GM21423 (cell line): ENCODE data around the gene ARHGAP10.
"Not testable (repeated sequence)": the region's sequence is repeated elsewhere in the genome, so short reads cannot be mapped to it uniquely, and the experiment has no call there.

Source experiments
- ATAC-seq: cut with Tn5 transposase; IDR thresholded peaks from one replicate; pipeline ENCODE4 v1.9.1; 2021; ENCODE audit warnings: mild to moderate bottlenecking, moderate library complexity; ENCODE audit not compliant: unreplicated experiment

Gene ARHGAP10

GRCh38 chr4:147975933-147976928 lies 244.3 kb downstream of the ARHGAP10 start:
- ATAC-seq, result no peak

GRCh38 chr4:147980586-147980985 lies 248.7 kb downstream of the ARHGAP10 start:
- no peak for ATAC-seq

GRCh38 chr4:147981305-147981704 lies 249.4 kb downstream of the ARHGAP10 start:
- ATAC-seq, result peak; percentile 78

- no peak for ATAC-seq
These were observed 252.3 kb downstream of the ARHGAP10 start for GRCh38 chr4:147984065-147984777.

GRCh38 chr4:147984778-147985138 lies 252.9 kb downstream of the ARHGAP10 start:
- ATAC-seq, result no peak

- no peak for ATAC-seq
These were observed 253.5 kb downstream of the ARHGAP10 start for GRCh38 chr4:147985376-147985775.

- ATAC-seq, result peak; percentile 65
These were observed 255.4 kb downstream of the ARHGAP10 start for GRCh38 chr4:147987252-147987651.

- ATAC-seq, result no peak
These were observed 259.8 kb downstream of the ARHGAP10 start for GRCh38 chr4:147991543-147992283.

- no peak for ATAC-seq
These were observed 262.2 kb downstream of the ARHGAP10 start for GRCh38 chr4:147994076-147994475.

- no peak for ATAC-seq
These were observed 262.9 kb downstream of the ARHGAP10 start for GRCh38 chr4:147994491-147995385.

- ATAC-seq, result no peak
These were observed 265.0 kb downstream of the ARHGAP10 start for GRCh38 chr4:147996859-147997258.

GRCh38 chr4:148000038-148000437 lies 268.1 kb downstream of the ARHGAP10 start:
- ATAC-seq, result not testable (repeated sequence)

GRCh38 chr4:148004228-148004857 lies 272.5 kb downstream of the ARHGAP10 start:
- ATAC-seq, result peak; percentile 51

- ATAC-seq, result no peak
These were observed 274.1 kb downstream of the ARHGAP10 start for GRCh38 chr4:148006001-148006400.

- no peak for ATAC-seq
These were observed 275.4 kb downstream of the ARHGAP10 start for GRCh38 chr4:148007314-148007760.

GRCh38 chr4:148007792-148008191 lies 275.9 kb downstream of the ARHGAP10 start:
- no peak for ATAC-seq

GRCh38 chr4:148015058-148015457 lies 283.2 kb downstream of the ARHGAP10 start:
- ATAC-seq, result no peak

- no peak for ATAC-seq
These were observed 283.6 kb downstream of the ARHGAP10 start for GRCh38 chr4:148015468-148015867.

- no peak for ATAC-seq
These were observed 284.3 kb downstream of the ARHGAP10 start for GRCh38 chr4:148016063-148016637.
